ENCODE results near the gene AFAP1L2.

AFAP1L2 gene

GRCh38 chr10:114399576-114399975 is 4.7 kb downstream of the AFAP1L2 start:
- H3K4me1 ChIP-seq: no peaks in the 10 kb centered on the region
- no peak for DNase-seq
- peaks cover 28% of the 10 kb centered on the region for H3K27me3 ChIP-seq
- H3K9me3 ChIP-seq: no peaks in the 10 kb centered on the region
- TF ChIP-seq CTCF (IDR thresholded peaks at IDR 0.05; ENCODE audit: low read depth, low read length): no peak
- H3K4me3 ChIP-seq (ENCODE audit: low read depth, low read length): no peak overlapping the region
- no peaks in the 10 kb centered on the region for H3K36me3 ChIP-seq

- no peak for TF ChIP-seq CTCF (IDR thresholded peaks at IDR 0.05; ENCODE audit: low read depth, low read length)
- peaks cover 19% of the 10 kb centered on the region for H3K27me3 ChIP-seq
- DNase-seq: no peak
- H3K9me3 ChIP-seq: no peaks in the 10 kb centered on the region
- no peaks in the 10 kb centered on the region for H3K36me3 ChIP-seq
- no peak overlapping the region for H3K4me3 ChIP-seq (ENCODE audit: low read depth, low read length)
- H3K4me1 ChIP-seq: no peaks in the 10 kb centered on the region
Measured at GRCh38 chr10:114398587-114399331, 5.5 kb downstream of the AFAP1L2 start.

GRCh38 chr10:114397651-114398145 is 6.6 kb downstream of the AFAP1L2 start:
- no peak for DNase-seq
- Histone ChIP-seq H3K9me3 (no peaks in the 10 kb centered on the region), H3K36me3 (no peaks in the 10 kb centered on the region), H3K4me1 (no peaks in the 10 kb centered on the region), H3K4me3 (ENCODE audit: low read depth, low read length) (no peak overlapping the region), H3K27me3 (peaks cover 9% of the 10 kb centered on the region)
- no peak for TF ChIP-seq CTCF (IDR thresholded peaks at IDR 0.05; ENCODE audit: low read depth, low read length)

DNA sequence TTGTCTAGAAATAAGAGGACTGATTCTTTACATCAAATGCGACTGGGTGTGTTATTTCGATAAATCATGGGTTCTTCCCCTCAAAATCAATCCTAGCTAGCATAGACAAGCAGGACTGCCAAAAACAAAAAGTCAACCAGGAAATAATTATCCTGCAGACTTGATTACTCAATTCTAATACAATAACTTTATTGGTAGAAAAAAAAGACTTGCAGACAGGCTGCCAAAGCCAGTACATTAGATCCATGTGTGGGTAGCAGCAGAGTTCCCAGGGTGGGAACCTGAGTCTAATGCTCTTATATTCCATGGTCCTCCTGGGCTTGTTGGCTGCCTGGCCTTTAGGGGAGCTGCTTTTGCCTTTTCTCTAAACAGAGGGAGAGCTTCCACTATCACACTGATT is 7.8 kb downstream of the AFAP1L2 start:
- H3K36me3 ChIP-seq: no peaks in the 10 kb centered on the region
- H3K4me1 ChIP-seq: no peaks in the 10 kb centered on the region
- peaks cover 2% of the 10 kb centered on the region; the same call in 1 of the 2 replicates for H3K27me3 ChIP-seq
- no peak overlapping the region for H3K4me3 ChIP-seq (ENCODE audit: low read depth, low read length)
- DNase-seq: no peak
- no peaks in the 10 kb centered on the region for H3K9me3 ChIP-seq
- TF ChIP-seq CTCF (IDR thresholded peaks at IDR 0.05; ENCODE audit: low read depth, low read length): no peak

DNA sequence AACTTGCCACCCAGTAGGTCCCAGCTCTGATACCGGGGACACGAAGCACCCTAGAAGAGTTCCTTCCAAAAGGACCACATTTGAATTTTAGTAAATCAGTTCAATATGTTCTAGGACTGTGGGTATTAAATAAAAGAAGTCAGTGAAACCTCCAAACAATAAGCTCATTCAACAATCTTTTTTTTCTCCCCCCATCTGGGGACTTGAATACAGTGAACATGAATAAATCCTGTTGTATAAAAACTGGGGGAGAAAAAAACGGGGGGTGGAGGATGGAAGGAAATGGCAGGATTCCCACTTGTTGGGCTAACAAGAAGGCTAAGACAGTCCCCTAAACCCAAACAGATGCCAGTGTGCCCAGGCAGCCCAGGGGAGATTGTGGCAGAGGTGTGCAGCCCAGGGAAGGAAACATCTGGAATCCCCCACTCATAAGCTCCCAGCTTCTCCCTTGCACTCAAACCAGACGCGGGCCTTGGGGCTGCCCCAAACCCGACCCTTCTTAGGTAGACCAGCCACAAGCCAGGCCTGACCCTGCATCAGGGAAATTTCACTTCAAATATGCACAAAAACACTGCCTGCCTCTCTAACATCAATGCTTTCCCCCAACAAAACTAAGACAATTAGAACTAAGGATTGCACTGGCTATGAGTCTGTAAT is 8.8 kb downstream of the AFAP1L2 start:
- TF ChIP-seq CTCF (IDR thresholded peaks at IDR 0.05; ENCODE audit: low read depth, low read length): no peak
- Histone ChIP-seq H3K4me1 (no peaks in the 10 kb centered on the region), H3K27me3 (no peaks in the 10 kb centered on the region; the same call in 1 of the 2 replicates), H3K9me3 (no peaks in the 10 kb centered on the region), H3K4me3 (ENCODE audit: low read depth, low read length) (no peak overlapping the region), H3K36me3 (no peaks in the 10 kb centered on the region)
- DNase-seq: no peak

DNA sequence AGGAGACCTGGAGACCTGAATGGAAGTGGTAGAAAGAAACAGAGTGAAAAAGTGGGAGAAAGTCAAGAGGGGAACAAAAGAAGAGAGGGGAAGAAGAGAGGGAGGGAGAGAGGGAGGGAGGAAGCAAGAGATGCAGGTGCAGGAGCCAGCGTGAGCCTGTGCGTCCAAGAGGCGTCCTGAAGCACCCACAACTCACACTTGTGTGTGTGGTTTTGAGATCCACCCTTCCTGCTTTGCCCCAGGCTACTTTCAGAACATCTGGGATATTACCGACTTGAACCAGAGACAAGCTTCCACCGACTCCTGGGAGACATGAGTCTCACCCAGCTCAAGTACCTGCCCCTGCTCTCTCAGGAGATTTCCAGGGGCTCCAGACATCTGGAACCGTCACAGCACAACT is 9.8 kb downstream of the AFAP1L2 start:
- DNase-seq: no peak
- H3K9me3 ChIP-seq: no peaks in the 10 kb centered on the region

More for the DNA sequence above, 9.8 kb downstream of the AFAP1L2 start:
- Histone ChIP-seq H3K4me3 (ENCODE audit: low read depth, low read length) (no peak overlapping the region), H3K27me3 (no peaks in the 10 kb centered on the region), H3K36me3 (no peaks in the 10 kb centered on the region), H3K4me1 (no peaks in the 10 kb centered on the region)
- TF ChIP-seq CTCF (IDR thresholded peaks at IDR 0.05; ENCODE audit: low read depth, low read length): no peak

All from BE2C (cell line).